ENCODE results near the gene AP2B1. TPM values are rescaled to one million over a fixed set of nuclear protein-coding genes. Genes with fewer than 3 reads are reported as not detected.
A peak's percentile ranks its signal among the peaks of the same experiment; 100 is the strongest.

Gene AP2B1
- total RNA-seq, 6 donors from 2014 or later, result 52.7 to 140 (median 101) TPM

DNA sequence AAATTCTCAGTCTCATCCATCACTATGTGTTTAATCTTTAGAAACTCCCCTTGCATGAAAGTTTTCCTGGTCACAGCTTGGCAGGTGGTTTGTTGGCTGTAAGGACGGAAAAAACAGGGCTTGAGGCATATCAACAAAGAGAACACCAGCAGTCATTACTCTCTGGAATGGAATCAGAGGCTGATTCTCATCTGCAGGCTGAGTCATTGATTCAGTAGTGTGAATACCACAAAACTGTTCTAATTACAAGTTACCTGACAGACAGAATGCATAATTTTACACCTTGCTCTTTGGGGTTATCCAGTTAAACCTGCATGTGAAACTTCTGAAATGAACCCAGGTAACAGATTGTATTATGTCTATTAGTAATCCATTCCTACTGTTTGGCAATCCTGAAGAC lies 38.1 kb upstream of the AP2B1 start:
- Histone ChIP-seq H3K9me3 (no peaks in the 10 kb centered on the region), H3K36me3 (no peaks in the 10 kb centered on the region), H3K4me1 (no peaks in the 10 kb centered on the region), H3K4me3 (no peak overlapping the region), H3K27ac (no peak overlapping the region), H3K27me3 (no peaks in the 10 kb centered on the region)
- ATAC-seq (ENCODE audit: low FRiP score in 2 of 2) (no peak), DNase-seq (no peak)
- WGBS, 2 donors, result 38 to 54% methylated on average over 1 of the region's 1 CpG
- TF ChIP-seq EP300 (IDR thresholded peaks at IDR 0.05) (no peak), POLR2A (IDR thresholded peaks at IDR 0.05) (no peak)

DNA sequence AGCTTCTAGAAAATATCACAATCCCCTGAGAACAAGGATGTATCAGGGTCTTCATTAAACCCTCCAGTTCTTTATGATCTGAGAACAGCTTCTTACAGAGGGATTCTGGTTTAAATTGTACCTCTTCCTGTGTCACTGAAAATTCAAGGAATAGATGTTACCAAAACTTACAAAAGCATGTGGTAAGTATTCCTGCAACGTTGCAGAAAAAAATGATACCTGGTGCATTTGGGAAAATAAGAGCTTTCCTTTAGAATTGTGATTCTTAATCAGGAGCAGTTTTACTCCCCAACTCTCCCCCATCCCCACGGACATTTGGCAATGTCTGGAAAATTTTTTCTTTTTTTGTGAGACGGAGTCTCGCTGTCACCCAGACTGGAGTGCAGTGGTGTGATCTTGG lies 33.8 kb upstream of the AP2B1 start:
- Histone ChIP-seq H3K27ac (no peak overlapping the region), H3K9me3 (no peaks in the 10 kb centered on the region), H3K4me3 (no peak overlapping the region), H3K27me3 (no peaks in the 10 kb centered on the region), H3K36me3 (no peaks in the 10 kb centered on the region), H3K4me1 (no peaks in the 10 kb centered on the region)
- DNase-seq (no peak), ATAC-seq (ENCODE audit: low FRiP score in 2 of 2) (no peak)
- TF ChIP-seq, protein P1, sequence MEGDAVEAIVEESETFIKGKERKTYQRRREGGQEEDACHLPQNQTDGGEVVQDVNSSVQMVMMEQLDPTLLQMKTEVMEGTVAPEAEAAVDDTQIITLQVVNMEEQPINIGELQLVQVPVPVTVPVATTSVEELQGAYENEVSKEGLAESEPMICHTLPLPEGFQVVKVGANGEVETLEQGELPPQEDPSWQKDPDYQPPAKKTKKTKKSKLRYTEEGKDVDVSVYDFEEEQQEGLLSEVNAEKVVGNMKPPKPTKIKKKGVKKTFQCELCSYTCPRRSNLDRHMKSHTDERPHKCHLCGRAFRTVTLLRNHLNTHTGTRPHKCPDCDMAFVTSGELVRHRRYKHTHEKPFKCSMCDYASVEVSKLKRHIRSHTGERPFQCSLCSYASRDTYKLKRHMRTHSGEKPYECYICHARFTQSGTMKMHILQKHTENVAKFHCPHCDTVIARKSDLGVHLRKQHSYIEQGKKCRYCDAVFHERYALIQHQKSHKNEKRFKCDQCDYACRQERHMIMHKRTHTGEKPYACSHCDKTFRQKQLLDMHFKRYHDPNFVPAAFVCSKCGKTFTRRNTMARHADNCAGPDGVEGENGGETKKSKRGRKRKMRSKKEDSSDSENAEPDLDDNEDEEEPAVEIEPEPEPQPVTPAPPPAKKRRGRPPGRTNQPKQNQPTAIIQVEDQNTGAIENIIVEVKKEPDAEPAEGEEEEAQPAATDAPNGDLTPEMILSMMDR (IDR thresholded peaks at IDR 0.05), result no peak
- TF ChIP-seq POLR2A (IDR thresholded peaks at IDR 0.05) (no peak), EP300 (IDR thresholded peaks at IDR 0.05) (no peak)
- 76 to 82% methylated on average over 4 of the region's 4 CpGs for WGBS, 2 donors

DNA sequence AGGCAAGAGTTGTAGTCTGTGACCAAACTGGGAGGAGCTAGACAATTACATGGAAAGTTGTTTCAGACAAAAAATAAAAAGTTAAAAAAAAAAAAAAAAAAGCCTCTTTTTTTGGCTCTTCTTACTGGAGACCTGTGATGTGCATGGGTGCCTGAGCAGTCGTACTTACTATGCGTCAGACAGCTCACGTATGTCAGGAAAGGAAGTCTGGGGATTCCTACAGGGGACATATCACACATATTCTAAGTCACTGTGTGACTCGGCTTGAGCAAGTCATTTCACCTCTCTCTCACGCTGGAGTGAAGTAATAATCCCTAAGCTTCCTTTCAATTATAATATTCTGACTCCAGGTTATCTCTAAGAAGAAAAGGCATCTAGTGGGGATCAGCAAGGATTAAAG lies 32.5 kb upstream of the AP2B1 start:
- H3K9me3 ChIP-seq, result no peaks in the 10 kb centered on the region
- H3K4me1 ChIP-seq, result peaks cover 0 to 8% (median 0%) of the 10 kb centered on the region in 4 donors
- DNase-seq (no peak), ATAC-seq (ENCODE audit: low FRiP score in 2 of 2) (no peak)
- no peak overlapping the region for H3K4me3 ChIP-seq
- 69 to 71% methylated on average over 5 of the region's 5 CpGs for WGBS, 2 donors
- H3K27ac ChIP-seq, result no peak overlapping the region
- H3K27me3 ChIP-seq, result no peaks in the 10 kb centered on the region
- TF ChIP-seq POLR2A (IDR thresholded peaks at IDR 0.05) (no peak), POLR2AphosphoS5 (IDR thresholded peaks at IDR 0.05) (no peak), EP300 (IDR thresholded peaks at IDR 0.05) (no peak)
- TF ChIP-seq, protein P1 (IDR thresholded peaks at IDR 0.05), result no peak
- no peaks in the 10 kb centered on the region for H3K36me3 ChIP-seq

DNA sequence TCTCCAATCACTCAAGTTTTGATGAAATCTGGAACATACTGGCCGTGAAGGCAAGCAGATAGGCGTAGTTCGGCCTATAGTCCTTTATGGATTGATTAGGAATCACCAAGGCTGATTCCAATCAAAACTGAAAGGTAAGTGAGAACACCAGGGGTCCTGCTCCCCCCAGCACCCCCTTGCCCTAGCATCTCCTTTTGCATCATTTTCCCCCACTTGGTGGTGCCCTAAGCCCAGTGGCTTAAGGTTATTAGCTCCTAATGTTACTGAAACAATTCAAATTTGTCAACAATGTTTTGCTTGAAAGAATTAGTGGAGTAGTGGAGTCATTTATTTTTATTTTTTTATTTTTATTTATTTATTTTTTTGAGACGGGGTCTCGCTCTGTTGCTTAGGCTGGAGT lies 31.4 kb upstream of the AP2B1 start:
- TF ChIP-seq, protein P1 (IDR thresholded peaks at IDR 0.05), result peak in 3 of 6 experiments; percentile 9 to 14 (median 11)
- TF ChIP-seq POLR2A (IDR thresholded peaks at IDR 0.05) (no peak), POLR2AphosphoS5 (IDR thresholded peaks at IDR 0.05) (no peak), EP300 (IDR thresholded peaks at IDR 0.05) (no peak)
- no peaks in the 10 kb centered on the region for H3K36me3 ChIP-seq
- DNase-seq (no peak), ATAC-seq (ENCODE audit: low FRiP score in 2 of 2) (no peak)
- no peaks in the 10 kb centered on the region for H3K9me3 ChIP-seq
- no peak overlapping the region for H3K27ac ChIP-seq
- H3K4me1 ChIP-seq, result peaks cover 0 to 8% (median 0%) of the 10 kb centered on the region in 4 donors
- no peak overlapping the region for H3K4me3 ChIP-seq
- no peaks in the 10 kb centered on the region for H3K27me3 ChIP-seq
- WGBS, 2 donors, result 86 to 89% methylated on average over 5 of the region's 5 CpGs

DNA sequence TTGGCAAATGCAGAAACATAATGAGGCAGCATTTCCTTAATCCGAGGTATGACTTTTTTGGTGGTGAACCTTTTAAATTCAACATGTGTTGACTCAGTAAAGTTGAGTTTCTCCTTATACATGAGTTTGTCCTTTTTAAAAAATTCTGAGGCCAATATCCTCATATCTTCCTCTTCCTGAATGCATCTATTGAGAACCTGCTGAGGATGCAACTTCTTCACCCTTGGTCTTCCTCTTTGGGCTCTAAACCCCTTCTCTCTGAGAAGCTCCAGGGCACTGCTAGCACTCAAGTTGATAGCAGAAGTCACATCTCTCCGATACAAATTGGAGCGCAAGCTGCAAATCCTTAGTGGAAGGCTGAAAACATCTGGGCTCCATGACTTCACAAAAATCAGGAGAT lies 29.8 kb upstream of the AP2B1 start:
- no peaks in the 10 kb centered on the region for H3K9me3 ChIP-seq
- no peak overlapping the region for H3K4me3 ChIP-seq
- no peaks in the 10 kb centered on the region for H3K36me3 ChIP-seq
- no peak overlapping the region for H3K27ac ChIP-seq
- no peak for ATAC-seq (ENCODE audit: low FRiP score in 2 of 2)
- 84 to 85% methylated on average over 3 of the region's 3 CpGs for WGBS, 2 donors
- DNase-seq, result no peak
- no peak for TF ChIP-seq POLR2AphosphoS5 (IDR thresholded peaks at IDR 0.05)
- TF ChIP-seq, protein P1 (IDR thresholded peaks at IDR 0.05), result no peak
- no peak for TF ChIP-seq POLR2A (IDR thresholded peaks at IDR 0.05)
- H3K27me3 ChIP-seq, result no peaks in the 10 kb centered on the region
- H3K4me1 ChIP-seq, result peaks cover 0 to 8% (median 0%) of the 10 kb centered on the region in 4 donors
